ENCODE results near the gene CACNG6. TPM values are rescaled to one million over a fixed set of nuclear protein-coding genes. Genes with fewer than 3 reads are reported as not detected.
"Not testable (repeated sequence)": the region's sequence is repeated elsewhere in the genome, so short reads cannot be mapped to it uniquely, and the experiment has no call there.

Gene CACNG6, protein sequence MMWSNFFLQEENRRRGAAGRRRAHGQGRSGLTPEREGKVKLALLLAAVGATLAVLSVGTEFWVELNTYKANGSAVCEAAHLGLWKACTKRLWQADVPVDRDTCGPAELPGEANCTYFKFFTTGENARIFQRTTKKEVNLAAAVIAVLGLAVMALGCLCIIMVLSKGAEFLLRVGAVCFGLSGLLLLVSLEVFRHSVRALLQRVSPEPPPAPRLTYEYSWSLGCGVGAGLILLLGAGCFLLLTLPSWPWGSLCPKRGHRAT
- total RNA-seq = not detected
- long read RNA-seq, donor 1 = 0 reads
- long read RNA-seq, donor 2 = 0 reads

GRCh38 chr19:53991224-53992113 is at the start of gene CACNG6:
Gene CACNG6 (plus strand): TSS chr19:53991637. CDS start chr19:53992878, 1,241 bp downstream.
- intact Hi-C loops (cut with DNase I) = no loop called here
- no peak for DNase-seq (ENCODE audit: low spot score)

GRCh38 chr19:53942001-53942786 is 49.2 kb upstream of the CACNG6 start:
- intact Hi-C loops (cut with DNase I) = no loop called here
- DNase-seq (ENCODE audit: low spot score) = no peak

GRCh38 chr19:53944416-53944815 is 47.0 kb upstream of the CACNG6 start:
- intact Hi-C loops (cut with DNase I) = no loop called here

GRCh38 chr19:53944933-53945332 is 46.5 kb upstream of the CACNG6 start:
- intact Hi-C loops (cut with DNase I) = no loop called here
- no peak for DNase-seq (ENCODE audit: low spot score)

More at GRCh38 chr19:53944416-53944815, 47.0 kb upstream of the CACNG6 start:
- DNase-seq (ENCODE audit: low spot score) = no peak

DNA sequence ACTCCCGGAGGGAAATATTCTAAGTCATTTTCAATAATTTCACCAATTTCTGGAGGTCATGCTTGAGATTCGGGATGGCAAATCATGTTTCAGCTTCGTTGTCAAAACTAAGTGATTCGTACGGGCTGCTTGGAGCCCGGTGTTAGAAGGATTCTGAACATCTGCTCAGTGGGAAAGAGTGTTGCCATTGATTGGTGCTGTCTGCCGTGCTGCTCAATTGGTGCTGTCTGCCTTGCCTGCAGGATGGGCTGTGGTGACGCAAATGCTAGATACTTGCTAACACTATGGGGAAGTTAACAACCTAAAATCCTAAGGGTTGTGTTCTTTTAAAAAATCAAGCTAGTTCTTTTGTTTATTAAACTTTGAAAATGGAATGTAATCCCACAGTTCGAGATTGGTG is 46.0 kb upstream of the CACNG6 start:
- DNase-seq (ENCODE audit: low spot score) = no peak
- intact Hi-C loops (cut with DNase I) = no loop called here

GRCh38 chr19:53945998-53946397 is 45.4 kb upstream of the CACNG6 start:
- no peak for DNase-seq (ENCODE audit: low spot score)
- intact Hi-C loops (cut with DNase I) = no loop called here

DNA sequence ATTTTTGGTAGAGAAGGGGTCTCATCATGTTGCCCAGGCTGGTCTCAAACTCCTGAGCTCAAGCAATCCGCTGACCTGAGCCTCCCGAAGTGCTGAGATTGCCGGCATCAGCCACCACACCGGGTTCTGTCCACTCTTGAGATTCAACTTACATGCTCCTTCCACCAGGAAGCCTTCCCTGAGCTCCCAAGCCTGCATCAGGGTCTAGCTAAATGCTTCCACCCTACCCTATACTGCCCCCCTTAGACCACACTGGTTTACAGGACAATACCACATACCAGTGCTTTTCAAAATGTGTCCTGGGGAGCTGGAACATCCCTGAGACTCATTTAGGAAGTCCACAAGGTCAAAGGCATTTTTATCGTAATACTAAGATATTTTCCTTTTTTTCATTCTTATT is 43.8 kb upstream of the CACNG6 start:
- intact Hi-C loops (cut with DNase I) = no loop called here
- no peak for DNase-seq (ENCODE audit: low spot score)

DNA sequence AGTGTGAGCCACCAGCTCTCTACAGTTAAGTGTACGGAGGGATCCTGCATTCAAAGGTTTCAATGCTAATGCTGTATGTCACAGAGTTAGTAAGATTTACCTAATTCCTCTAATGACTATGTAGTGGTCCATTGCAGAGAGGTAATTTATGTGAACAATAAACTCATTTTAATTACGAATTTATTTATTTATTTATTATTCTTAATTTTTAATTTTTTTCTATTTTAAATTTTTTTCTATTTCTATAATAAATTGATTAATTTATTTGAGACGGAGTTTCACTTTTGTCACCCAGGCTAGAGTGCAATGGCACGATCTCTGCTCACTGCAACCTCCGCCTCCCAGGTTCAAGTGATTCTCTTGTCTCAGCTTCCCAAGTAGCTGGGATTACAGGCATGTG is 42.8 kb upstream of the CACNG6 start:
- DNase-seq (ENCODE audit: low spot score); intact Hi-C loops (cut with DNase I): not testable (repeated sequence)

DNA sequence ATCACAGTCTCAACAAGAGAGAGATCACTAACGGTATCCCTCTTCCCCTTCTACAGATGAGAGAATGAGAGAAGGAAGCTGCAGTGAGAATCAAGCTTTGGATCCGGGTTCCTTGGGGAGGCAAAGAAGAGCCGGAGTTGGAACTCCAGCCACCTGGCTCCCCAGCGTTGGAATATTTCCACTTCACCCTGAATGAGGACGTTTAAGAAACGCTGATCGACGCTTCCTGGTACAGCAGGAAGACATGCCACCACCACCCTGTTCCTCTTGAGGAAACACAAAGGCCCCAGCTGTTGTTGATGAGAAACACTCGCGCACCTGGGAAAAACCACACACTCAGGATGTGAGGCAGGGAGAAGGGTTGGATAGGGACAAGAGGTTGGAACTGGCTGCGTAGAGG is 40.0 kb upstream of the CACNG6 start:
- intact Hi-C loops (cut with DNase I) = no loop called here
- DNase-seq (ENCODE audit: low spot score) = no peak

GRCh38 chr19:53951947-53952346 is 39.5 kb upstream of the CACNG6 start:
- intact Hi-C loops (cut with DNase I) = no loop called here
- DNase-seq (ENCODE audit: low spot score) = no peak

DNA sequence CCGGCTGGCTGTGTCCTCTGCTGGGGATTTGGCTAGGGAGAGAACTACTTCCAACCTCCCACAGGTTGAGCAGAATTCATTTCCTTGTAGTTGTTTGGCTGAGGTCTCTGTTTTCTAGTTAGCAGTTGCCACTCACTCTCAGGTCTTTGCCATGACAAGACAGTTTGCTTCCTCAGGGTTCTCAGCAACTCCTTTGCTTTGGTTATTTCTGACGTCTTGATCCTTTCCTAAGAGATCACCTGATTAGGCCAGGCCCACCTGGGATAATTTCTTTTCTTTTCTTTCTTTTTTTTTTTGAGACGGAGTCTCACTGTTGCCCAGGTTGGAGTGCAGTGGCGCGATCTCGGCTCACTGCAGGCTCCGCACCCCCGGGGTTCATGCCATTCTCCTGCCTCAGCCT is 38.1 kb upstream of the CACNG6 start:
- intact Hi-C loops (cut with DNase I) = no loop called here
- DNase-seq (ENCODE audit: low spot score) = no peak

DNA sequence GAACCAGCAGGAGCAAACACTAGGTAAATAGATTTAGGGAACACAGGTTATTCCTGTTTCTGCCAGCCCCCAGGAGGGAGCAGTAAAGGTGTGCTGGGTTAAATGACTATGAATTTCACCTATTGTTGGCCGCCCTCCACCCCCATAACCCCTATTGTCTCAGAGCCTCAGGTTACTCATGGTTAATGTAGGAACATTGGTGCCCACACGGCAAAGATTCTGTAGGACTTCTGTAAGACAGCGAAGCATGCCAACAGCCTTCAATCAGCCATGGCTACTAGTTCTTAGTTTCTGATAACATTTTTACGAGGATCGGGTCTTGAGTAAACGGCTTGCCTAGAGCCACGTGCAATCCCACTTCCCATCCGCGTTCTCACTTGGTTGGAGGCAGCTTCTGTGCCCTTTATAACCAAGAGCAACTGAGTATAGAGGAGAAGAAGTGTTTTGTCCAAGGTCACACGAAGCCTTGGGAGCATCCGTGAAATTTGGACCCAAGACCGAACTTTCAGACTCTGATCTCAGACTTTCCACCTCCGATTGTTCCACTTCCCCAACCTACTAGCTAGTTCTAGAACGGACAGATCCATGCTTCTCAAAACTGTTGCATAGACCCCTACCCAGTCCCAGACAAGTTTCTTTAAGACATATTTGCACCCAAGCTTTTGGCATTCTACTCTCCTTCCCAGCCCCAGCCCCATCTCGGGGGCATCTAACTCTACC is 33.8 kb upstream of the CACNG6 start:
- intact Hi-C loops (cut with DNase I) = no loop called here
- no peak for DNase-seq (ENCODE audit: low spot score)

- intact Hi-C loops (cut with DNase I) = no loop called here
Measured at GRCh38 chr19:53958168-53958571, 33.3 kb upstream of the CACNG6 start.

GRCh38 chr19:53958823-53959757 is 32.3 kb upstream of the CACNG6 start:
- intact Hi-C loops (cut with DNase I) = no loop called here
- DNase-seq (ENCODE audit: low spot score) = no peak

More at GRCh38 chr19:53958168-53958571, 33.3 kb upstream of the CACNG6 start:
- no peak for DNase-seq (ENCODE audit: low spot score)

- intact Hi-C loops (cut with DNase I) = no loop called here
- no peak for DNase-seq (ENCODE audit: low spot score)
Measured at GRCh38 chr19:53960187-53960586, 31.2 kb upstream of the CACNG6 start.

- DNase-seq (ENCODE audit: low spot score) = no peak
- intact Hi-C loops (cut with DNase I) = no loop called here
Measured at GRCh38 chr19:53960886-53961285, 30.6 kb upstream of the CACNG6 start.

- DNase-seq (ENCODE audit: low spot score) = no peak
- intact Hi-C loops (cut with DNase I) = no loop called here
Measured at GRCh38 chr19:53961523-53962356, 29.7 kb upstream of the CACNG6 start.
